Activated T-helper 1 cell treated with anti-CD3 and anti-CD28 coated beads, Interleukin-2, amount 50 U/mL, for 16 hours (primary cell): Measurements from ENCODE around the gene CHRM4.

Source experiments
- DNase-seq, 2 donors: peaks; one replicate each; pipeline ENCODE4 v3.0.0-alpha.2; 2020; ENCODE audit warnings: low read depth in 1 of 2, low spot score in 1 of 2

The CHRM4 gene

DNA sequence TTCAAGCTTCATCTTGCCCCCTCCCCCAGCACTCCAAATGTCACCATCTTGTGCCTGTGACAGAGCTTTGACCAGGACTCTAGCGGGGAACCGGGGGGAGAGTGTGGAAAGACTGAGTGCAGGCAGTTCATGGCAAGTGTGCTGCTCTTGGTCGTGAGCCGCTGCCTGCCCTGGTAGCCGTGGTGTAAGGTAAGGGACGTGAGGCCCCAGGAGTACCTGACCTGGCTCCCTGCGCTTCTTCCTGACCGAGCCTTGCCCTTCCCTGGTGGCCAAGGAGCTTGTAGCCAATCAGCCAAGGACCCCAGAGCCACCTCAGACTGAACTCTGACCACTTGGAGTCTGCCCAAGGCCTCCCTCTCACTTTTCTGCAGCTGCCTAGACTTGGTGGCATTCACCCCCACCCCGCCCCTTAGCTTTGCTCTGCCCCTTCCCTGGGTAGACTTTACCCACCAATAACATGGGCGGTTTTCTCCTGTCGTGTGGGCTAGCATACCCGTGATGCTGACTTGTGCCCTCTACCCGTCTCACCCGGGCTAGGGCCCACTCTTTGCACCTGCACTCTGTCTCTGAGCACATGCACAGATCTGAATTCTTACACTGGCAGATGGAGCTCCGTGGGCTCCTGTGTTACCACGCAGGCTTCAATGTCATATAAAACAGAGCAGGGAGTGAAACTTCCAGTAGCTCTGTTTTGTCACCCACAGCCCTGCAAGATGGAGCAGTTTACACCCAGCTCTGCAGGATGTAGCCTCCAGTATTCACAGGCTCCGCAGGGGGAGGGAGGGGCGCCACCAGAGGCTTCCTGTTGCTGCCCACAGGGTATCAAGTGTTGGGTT is 42.8 kb downstream of the CHRM4 start:
- peak in 1 of 2 donors; percentile 36 for DNase-seq

DNA sequence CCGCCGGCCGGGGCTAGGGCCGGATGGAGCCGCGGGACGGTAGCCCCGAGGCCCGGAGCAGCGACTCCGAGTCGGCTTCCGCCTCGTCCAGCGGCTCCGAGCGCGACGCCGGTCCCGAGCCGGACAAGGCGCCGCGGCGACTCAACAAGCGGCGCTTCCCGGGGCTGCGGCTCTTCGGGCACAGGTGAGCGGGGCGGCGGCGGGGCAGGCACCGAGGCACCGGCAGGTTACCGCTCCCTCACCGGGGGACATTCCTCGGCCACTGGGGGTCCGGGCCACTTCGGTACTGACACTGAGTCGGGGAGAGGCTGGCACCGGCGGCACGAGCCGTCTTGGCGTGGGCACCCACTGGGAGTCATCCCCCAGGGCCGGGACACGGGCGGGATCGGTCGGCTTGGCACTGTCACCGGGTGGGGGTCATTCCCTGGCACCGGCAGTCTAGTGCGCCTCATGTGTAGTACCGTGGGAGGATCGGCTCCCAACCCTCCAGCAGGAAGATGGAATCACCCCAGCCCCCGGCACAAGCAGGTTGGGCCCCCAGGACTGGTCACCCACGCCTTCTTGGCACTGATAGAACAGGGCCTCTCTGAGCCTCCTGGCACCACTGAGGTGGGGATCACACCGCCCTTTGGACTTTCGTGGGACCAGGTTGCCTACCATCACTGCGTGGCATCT is 43.8 kb downstream of the CHRM4 start:
- DNase-seq, result no peak

DNA sequence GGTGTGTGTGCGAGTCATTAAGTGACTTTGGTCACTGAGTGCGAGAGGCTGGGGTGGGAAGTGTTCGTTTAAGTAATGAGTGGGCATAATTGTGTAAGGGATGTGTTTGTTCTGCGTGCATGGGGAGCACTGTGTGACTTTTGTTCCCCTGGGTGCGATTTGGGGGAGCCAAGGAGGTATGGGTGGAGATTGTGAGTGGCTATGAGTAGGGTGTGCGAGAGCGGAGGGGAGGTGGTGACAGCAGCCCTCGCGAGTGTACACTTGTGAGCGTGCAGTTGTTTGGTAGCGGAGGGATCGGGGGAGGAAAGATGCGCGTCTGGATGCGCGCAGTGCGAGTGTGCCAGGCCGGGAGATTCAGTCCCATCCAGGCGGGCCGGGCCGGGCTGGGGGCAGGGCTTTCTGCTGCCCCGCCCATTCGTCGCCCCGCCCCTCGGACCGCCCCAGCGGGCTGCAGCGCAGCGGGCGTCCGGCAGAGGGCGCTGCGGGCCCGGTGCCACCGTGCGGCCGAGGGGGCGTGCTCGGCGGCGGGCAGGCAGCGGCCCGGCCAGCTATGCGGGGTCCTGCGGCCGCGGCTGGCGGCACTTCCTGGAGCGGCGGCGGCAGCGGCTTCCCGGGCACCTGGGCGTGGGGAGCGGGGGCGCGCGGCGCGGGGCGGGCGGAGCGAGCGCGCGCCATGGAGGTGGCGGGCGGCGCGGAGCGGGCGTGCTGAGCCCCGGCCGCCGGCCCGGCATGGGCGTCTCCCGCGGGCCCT is 44.5 kb downstream of the CHRM4 start, which contains the start of gene DGKZ:
DGKZ (plus strand) TSS at position 578 of the 751 bp plus-strand sequence. CDS start 197 bp downstream, outside the sequence.
- peak; percentile 75 to 90 for DNase-seq

DNA sequence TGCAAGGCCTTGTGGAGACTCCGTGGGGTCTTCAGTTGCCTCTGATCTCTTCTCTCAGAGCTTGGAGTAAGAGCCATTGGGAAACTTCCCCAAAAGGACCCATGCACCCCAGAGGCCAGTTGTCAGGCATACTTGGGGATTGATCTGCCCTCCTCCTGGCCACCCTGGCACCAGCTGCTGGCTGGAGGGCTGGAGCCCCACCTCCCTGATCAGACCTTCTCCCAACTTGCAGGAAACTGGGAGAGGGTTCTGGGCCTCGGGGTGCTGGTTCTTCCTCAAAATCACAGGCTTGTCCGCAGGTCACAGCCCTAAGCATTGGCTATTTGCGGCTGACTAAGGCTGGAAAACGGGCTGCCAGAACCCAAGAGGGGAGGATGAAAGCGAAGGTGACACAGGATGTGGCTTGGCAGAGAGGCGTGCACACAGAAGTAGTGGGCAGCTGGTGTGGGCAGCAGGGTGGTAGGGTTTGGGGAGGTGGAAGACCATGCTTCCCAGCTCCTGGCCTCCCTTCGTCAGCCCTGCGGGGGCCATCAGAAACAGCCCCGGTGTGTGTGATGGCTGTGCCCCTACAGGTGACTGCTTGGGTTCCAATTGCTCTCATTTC is 45.6 kb downstream of the CHRM4 start:
- no peak for DNase-seq

DNA sequence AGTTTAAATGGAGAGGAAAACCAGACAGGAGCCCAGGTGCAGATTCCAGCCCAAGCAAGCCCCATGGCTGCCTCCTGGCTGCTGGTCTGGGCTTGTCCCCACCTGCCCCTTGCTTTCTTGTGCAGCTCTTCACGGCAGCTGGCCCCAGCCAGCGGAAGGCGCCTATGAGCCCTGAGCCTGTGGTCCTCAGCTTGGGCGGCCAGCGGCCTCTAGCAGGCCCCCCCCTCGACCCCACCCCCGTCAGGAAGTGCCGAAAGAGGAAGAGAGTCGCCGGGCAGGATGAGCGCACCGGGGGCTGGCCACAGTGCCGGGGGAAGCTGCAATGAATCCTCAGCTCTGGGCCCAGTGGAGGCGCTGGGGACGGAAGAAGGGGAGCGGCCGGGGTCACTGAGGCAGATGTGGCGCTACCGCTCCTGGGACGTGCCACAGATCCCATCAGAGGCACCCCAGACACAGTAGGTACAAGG is 46.4 kb downstream of the CHRM4 start:
- no peak for DNase-seq

DNA sequence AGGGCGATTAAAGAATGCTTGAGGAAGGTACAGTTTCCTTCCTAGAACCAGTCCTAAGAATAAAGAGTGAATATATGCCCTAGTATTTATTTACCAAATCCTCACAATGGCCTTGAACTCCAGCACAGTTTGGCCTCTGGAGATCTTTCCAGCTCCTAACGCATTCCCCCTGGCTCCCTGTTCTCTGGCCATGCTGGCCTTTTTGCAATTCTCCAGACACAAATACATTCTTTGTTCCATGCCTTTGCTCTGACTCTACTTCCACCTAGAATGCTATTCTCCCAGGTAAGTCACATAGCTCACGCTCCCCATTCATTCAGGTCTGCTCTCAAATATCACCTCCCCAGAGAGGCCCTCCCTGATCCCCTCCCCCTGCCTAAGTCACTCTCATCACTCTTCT is 48.1 kb downstream of the CHRM4 start:
- DNase-seq, result no peak

DNA sequence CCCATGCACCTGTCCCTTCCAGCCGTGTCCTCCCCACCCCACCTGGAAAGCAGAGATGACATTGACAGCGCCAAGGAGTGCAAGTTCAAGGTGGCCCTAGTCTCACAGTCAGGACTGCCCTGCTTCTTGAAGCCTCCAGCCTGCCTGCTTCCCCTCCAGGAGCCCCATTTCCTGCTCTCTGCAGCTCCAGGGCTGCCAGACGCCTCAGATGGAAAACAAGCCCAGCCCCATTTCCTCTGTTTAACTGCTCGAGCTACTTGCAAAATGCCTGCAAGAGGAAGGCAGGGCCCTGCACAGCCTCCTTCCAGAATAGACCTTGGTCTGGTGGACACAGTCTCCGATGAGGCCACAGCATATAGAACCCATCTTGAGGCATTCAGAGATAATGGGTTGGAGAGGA is 49.3 kb downstream of the CHRM4 start:
- no peak for DNase-seq

DNA sequence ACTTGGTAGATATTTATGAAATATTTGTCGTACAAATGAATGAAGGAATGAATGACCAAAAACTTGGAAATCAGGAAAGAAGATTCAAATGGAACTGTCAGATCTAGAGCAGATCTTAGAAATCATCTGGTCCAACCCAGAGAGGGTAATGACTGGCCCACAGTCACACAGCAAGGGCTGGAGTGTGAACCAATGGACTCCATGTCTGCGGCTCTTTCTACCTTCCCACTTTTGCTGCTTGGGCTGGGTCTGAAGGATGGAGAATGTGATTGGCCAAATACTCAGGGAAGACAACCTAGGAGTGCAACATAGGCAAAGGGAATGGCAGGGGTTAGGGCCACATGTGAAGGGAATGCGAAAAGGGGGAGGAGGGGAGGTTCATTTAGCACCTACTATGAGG is 50.1 kb downstream of the CHRM4 start:
- DNase-seq, result no peak

DNA sequence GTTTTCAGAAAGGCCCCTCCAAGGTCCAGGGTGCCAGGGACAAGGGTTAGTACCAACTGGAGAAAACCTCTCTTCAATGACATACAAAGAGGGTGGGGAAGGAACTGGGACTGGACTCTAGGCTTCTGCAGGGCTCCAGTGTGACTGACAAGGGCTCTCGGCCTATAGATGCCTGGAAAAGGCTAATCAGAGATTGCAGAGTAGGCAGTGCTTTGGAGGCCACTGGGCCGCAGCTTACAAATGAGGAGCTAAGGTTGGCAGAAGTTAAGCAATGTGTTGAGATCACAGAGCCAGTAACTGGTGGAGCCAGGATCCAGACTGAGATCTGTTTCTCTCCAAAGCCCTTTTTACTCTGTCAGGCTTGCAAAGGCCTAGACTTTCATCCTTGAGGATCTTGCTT is 51.8 kb downstream of the CHRM4 start:
- no peak for DNase-seq

DNA sequence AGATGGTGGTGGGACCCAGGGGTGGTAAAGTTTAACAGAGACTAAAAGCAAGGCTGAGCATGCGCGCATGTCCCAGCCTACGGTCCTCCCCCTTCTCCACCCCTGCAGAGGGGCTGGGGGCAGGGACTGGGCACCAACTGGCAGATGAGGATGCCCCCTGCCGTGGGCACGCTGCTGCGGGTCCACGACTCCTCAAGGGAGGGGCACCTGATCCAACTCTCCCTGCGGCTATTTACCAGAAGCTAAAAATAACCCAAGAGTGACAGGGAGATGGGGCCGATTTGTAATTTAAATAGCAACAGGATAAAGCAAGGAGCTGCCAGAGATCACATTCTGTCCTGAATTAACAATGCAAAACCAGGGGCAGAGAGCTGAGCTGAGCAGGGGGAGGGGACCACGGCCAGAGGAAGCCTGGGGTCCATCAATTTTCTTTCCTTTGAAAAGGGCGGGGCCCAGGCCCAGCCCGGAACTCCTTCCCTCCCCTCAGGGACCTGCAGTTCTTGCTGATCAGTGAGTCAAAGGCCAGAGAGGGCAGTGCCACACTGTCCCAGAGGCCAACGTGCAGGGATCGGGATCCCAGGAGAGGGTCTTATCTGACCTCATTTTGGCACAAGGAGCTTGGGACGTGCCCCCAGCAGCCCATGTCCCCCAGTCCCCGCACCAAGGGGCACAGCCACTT is 52.4 kb downstream of the CHRM4 start:
- DNase-seq, result no peak

DNA sequence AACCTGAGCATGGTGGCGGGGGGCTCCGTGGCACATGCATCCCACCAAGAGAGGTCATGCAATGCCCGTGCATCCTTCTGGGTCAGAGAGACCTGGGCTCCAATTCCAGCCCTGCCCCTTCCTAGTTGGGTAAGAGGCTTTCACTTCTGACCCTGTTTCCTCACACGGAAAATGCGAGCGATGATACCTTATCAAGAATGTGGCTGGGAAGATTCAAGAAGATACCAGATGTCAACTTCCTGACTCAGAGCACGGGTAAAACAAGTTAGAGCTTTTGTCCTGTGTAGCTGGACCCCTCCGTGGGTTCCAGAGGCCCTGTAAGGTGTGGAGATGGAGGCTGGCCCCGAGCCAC is 53.0 kb downstream of the CHRM4 start:
- no peak for DNase-seq

DNA sequence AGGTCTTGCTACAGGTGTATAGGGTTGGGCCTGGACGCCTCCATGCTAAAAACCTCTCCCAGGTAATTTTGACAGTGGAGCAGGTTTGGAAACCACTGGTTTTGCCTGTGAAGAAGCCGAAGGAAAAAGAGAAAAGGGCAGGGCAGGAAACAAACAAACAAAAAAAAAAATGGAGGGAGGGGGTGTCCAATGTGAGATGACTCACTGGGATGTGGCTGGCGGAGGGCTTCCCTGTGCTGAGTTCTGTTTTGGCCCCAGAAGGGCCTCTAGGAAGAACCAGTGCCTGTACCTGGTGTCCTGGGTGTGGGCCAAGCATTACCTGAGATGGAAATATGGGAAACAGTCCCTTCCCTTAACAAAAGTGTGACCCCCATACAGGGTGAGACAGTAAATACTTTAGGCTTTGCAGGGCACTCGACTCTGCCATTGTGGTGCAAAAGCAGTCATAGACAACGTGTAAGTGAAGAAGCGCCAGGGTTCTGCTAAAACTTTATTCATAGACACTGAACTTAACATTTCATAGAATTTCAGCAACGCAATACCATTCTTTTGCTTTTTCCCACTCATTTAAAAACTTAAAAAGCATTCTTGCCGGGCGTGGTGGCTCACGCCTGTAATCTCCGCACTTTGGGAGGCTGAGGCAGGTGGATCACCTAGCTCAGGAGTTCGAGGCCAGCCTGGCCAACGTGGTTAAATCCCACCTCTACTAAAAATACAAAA is 53.8 kb downstream of the CHRM4 start:
- DNase-seq, result no peak

DNA sequence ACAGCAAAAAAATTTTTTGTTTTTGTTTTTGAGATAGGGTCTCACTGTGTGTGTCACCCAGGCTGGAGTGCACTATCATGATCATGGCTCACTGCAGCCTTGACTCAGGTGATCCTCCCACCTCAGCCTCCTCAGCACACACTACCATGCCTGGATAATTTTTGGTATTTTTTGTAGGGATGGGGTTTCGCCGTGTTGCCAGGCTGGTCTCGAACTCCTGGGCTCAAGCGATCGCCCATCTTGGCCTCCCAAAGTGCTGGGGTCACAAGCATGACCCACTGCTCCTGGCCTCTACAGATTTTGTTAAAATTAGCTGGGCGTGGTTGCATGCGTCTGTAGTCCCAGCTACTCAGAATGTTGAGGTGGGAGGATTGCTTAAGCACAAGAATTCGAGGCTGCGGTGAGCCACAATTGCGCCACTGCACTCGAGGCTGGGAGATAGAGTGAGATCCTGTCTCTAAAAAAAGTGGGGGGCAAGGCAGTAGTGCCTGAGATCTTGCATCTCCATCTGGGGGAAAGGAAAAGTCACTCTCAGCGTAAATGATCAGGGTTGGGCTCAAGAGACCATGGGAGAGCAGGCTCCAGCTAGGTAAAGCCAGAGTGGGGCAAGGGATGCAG is 54.9 kb downstream of the CHRM4 start:
- DNase-seq, result no peak

DNA sequence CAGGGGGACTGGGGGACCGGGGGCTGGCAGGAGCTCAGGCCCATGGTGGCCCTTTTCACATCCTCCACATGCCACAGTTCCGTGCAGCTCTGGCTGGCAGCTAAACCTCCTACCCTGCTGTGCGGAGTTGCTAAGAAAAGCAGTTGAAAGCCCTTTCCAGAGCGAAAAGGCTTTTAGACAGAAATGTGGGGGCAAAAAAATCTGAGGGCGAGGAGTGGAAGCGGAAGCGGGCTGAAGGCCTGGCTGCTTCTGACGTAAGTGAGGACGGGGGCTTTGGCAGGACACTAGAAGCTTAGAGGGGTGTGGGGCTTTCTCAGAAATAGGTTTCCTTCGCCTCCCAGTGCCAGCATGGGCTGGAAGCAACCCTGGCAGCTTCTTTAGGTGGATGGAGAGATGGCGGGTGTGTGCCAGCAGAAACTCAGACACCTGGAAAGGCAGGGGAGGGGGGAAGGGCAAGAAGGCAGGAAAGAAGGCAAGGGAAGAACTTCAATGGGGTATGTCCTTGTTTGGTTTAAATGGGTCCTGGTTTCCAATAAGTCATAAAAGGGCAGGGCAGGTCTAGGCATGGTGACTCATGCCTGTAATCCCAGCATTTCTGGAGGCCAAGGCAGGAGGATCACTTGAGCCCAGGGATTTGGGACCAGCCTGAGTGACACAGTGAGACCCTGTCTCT is 55.5 kb downstream of the CHRM4 start:
- DNase-seq, result no peak

DNA sequence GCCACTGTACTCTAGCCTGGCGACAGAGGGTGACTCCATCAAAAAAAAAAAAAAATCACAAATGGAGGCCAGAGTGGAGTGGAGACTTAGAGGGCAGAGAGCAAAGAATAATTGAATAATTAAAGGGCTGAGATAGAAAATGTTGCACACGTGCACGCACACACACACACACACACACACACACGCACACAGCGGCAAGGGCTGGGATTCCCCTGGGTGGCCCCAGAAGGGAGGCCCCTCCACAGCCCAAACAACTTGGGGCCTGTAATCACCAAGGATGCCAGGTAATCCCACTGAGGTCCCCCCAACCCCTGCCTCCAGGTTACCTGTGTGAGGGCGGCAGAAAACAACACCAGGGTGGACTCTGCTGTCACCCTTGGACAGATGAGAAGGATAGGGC is 56.3 kb downstream of the CHRM4 start:
- no peak for DNase-seq

DNA sequence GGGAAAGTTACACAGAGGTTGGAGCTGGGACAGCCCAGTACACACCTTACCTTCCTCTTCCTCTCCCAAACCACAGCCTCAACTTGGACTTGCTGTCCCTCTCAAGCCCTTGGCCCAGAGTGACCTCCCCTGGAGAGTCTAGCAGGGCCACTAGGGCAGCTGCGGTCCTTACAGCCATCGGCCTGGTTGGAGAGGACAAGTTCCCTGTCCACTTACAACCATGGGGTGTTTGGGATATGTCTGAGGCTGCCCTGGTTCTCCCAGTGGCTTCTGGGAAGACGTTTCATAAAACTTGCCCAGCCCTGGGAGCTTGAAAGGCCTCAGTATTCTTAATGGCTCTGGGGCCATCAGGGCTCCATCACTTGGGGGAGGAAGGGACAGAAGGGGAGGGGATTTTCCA is 57.4 kb downstream of the CHRM4 start:
- no peak for DNase-seq
